GM21367 (cell line): Measurements from ENCODE around the gene CMSS1.

ENCODE experiments used
- ATAC-seq: cut with Tn5 transposase; IDR thresholded peaks from one replicate; pipeline ENCODE4 v1.9.1; 2021; ENCODE audit not compliant: unreplicated experiment

CMSS1 gene

GRCh38 chr3:99873269-99874102 lies 55.8 kb downstream of the CMSS1 start:
- ATAC-seq: no peak

GRCh38 chr3:99874237-99875002 lies 56.8 kb downstream of the CMSS1 start:
- no peak for ATAC-seq

- no peak for ATAC-seq
Observed at GRCh38 chr3:99875581-99875928, 57.9 kb downstream of the CMSS1 start.

GRCh38 chr3:99875929-99876841 lies 58.5 kb downstream of the CMSS1 start:
- ATAC-seq: peak; percentile 79

- no peak for ATAC-seq
Observed at GRCh38 chr3:99877031-99877579, 59.4 kb downstream of the CMSS1 start.

- ATAC-seq: peak; percentile 49
Observed at GRCh38 chr3:99878005-99878404, 60.3 kb downstream of the CMSS1 start.

GRCh38 chr3:99879275-99879674 lies 61.6 kb downstream of the CMSS1 start:
- ATAC-seq: no peak

- no peak for ATAC-seq
Observed at GRCh38 chr3:99881121-99881524, 63.5 kb downstream of the CMSS1 start.

GRCh38 chr3:99882436-99883137 lies 64.9 kb downstream of the CMSS1 start:
- ATAC-seq: no peak

GRCh38 chr3:99883138-99883461 lies 65.4 kb downstream of the CMSS1 start:
- no peak for ATAC-seq

- ATAC-seq: no peak
Observed at GRCh38 chr3:99883693-99884092, 66.0 kb downstream of the CMSS1 start.

- no peak for ATAC-seq
Observed at GRCh38 chr3:99884484-99884883, 66.8 kb downstream of the CMSS1 start.

GRCh38 chr3:99885085-99885484 lies 67.4 kb downstream of the CMSS1 start:
- ATAC-seq: no peak

GRCh38 chr3:99885851-99886250 lies 68.2 kb downstream of the CMSS1 start:
- no peak for ATAC-seq

- no peak for ATAC-seq
Observed at GRCh38 chr3:99891610-99892285, 74.1 kb downstream of the CMSS1 start.

GRCh38 chr3:99892332-99892731 lies 74.7 kb downstream of the CMSS1 start:
- no peak for ATAC-seq

- no peak for ATAC-seq
Observed at GRCh38 chr3:99895131-99895696, 77.6 kb downstream of the CMSS1 start.

- no peak for ATAC-seq
Observed at GRCh38 chr3:99895703-99896441, 78.2 kb downstream of the CMSS1 start.

GRCh38 chr3:99896482-99896881 lies 78.8 kb downstream of the CMSS1 start:
- ATAC-seq: no peak
